Endothelial cell (in vitro differentiated cells): ENCODE results near the gene PLCB1. TPM values are rescaled to one million over a fixed set of nuclear protein-coding genes. Genes with fewer than 3 reads are reported as not detected.

ENCODE experiments used
- DNase-seq: peaks from one replicate; pipeline ENCODE4 v3.0.0; 2021; ENCODE audit warnings: low spot score
- H3K27ac Mint-ChIP-seq: one replicate; pipeline ENCODE4 v1.8.0; 2021; ENCODE audit warnings: mixed read lengths, inconsistent platforms; ENCODE audit not compliant: unreplicated experiment
- H3K27me3 Mint-ChIP-seq: one replicate; pipeline ENCODE4 v1.8.0; 2021; ENCODE audit warnings: mild to moderate bottlenecking, moderate library complexity, mixed read lengths, inconsistent platforms; ENCODE audit not compliant: unreplicated experiment
- H3K36me3 Mint-ChIP-seq: one replicate; pipeline ENCODE4 v1.8.0; 2021; ENCODE audit warnings: mild to moderate bottlenecking, low read depth, mixed read lengths, inconsistent platforms; ENCODE audit not compliant: unreplicated experiment
- H3K4me1 Mint-ChIP-seq: one replicate; pipeline ENCODE4 v1.8.0; 2021; ENCODE audit warnings: mild to moderate bottlenecking, mixed read lengths, inconsistent platforms; ENCODE audit not compliant: unreplicated experiment
- H3K4me3 Mint-ChIP-seq: one replicate; pipeline ENCODE4 v1.8.0; 2021; ENCODE audit warnings: mild to moderate bottlenecking, mixed read lengths, inconsistent platforms; ENCODE audit not compliant: unreplicated experiment
- H3K9me3 Mint-ChIP-seq: one replicate; pipeline ENCODE4 v1.8.0; 2021; ENCODE audit warnings: mixed read lengths, inconsistent platforms; ENCODE audit not compliant: unreplicated experiment
- total RNA-seq: library from RNA; stranded (reverse); fragmentation: NEBNext Ultra II Directional; extraction: Animal tissue kit (Norgen Biotek cat#: 25700); gene quantifications from one replicate; pipeline ENCODE4 v1.2.1, GENCODE V29; 2021; ENCODE audit not compliant: unreplicated experiment
- TF ChIP-seq, protein P1 (sequence below): fragments of 200-600 bp; sonication (generic); IDR thresholded peaks from one replicate; pipeline ENCODE4 v1.5.0; 2021; ENCODE audit warnings: antibody characterized with exemption; ENCODE audit not compliant: unreplicated experiment

Gene PLCB1
- total RNA-seq, 1 donor from 2014 or later = 8.1 TPM

DNA sequence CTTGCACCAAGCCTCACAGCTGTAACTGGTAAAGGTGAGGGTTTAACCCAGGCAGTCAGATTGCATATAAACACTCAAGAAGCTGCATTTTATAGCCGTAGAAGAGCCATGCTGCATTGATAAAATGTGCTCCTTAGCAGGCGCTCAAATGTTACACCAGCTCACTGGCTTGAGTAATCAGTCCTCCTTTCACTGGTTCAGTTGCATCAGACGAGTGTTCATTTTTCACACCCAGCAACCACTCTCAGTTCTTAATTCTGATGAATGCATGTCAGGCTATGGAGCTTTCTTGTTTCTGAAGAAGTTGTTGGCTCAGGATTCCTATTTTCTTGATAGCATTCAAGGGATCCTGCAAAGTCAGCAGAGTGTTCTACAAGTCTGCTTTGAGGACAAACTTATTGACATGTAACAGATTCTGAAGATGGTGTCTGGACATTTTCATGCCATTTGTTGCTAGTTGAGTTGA is 198.3 kb downstream of the PLCB1 start:
- H3K27me3 Mint-ChIP-seq = no peaks in the 10 kb centered on the region
- H3K36me3 Mint-ChIP-seq = no peaks in the 10 kb centered on the region
- no peaks in the 10 kb centered on the region for H3K4me1 Mint-ChIP-seq
- DNase-seq = no peak
- H3K9me3 Mint-ChIP-seq = no peaks in the 10 kb centered on the region
- H3K27ac Mint-ChIP-seq = no peak overlapping the region
- no peak overlapping the region for H3K4me3 Mint-ChIP-seq
- TF ChIP-seq, protein P1, sequence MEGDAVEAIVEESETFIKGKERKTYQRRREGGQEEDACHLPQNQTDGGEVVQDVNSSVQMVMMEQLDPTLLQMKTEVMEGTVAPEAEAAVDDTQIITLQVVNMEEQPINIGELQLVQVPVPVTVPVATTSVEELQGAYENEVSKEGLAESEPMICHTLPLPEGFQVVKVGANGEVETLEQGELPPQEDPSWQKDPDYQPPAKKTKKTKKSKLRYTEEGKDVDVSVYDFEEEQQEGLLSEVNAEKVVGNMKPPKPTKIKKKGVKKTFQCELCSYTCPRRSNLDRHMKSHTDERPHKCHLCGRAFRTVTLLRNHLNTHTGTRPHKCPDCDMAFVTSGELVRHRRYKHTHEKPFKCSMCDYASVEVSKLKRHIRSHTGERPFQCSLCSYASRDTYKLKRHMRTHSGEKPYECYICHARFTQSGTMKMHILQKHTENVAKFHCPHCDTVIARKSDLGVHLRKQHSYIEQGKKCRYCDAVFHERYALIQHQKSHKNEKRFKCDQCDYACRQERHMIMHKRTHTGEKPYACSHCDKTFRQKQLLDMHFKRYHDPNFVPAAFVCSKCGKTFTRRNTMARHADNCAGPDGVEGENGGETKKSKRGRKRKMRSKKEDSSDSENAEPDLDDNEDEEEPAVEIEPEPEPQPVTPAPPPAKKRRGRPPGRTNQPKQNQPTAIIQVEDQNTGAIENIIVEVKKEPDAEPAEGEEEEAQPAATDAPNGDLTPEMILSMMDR = no peak

DNA sequence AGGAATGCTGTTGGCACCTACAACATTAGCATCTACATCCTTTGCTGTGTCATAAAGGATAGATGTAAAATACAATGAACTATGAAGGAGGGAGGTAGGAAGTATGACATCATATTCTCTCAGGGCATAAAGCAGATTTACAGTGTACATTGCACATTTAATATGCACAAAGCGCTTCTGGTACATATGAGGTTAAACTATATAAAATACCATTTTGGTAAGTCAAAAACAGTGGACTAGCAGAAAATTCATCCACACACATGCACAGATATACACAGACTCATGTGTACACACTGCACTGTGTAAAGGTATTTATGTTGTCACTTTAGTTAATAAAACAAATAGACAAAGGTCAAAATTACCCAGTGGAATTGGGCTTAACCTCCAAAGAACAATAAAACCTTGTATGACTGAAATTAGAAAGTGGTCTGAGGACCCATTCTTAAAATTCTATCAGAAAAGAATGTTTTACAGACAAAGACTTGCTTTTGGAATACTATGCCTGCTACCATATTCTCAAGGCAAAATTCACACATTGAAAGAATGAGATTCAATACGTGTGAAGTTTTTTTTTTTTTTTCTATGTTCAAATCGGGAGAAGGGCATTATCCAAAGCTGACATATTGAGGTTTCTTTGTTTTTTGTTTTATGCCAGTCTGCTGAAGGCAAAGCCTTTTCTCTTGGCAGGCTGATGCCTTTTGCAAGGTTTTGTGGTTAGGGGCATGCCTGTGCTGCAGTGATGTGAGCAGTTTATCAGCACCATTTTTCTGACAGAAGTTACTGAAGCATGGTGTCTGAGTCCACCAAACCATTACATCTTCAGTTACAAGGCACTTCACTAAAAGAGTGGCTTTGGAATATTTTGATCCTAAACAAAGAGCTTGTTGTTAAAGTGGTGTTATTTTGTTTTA is 199.0 kb downstream of the PLCB1 start:
- H3K9me3 Mint-ChIP-seq = no peaks in the 10 kb centered on the region

GRCh38 chr20:8331740-8332412 is 199.8 kb downstream of the PLCB1 start:
- Mint-ChIP-seq H3K4me3 (no peak overlapping the region), H3K36me3 (no peaks in the 10 kb centered on the region), H3K27ac (no peak overlapping the region), H3K9me3 (no peaks in the 10 kb centered on the region), H3K27me3 (no peaks in the 10 kb centered on the region), H3K4me1 (no peaks in the 10 kb centered on the region)
- DNase-seq = no peak
- TF ChIP-seq, protein P1 = no peak

More for the DNA sequence above, 199.0 kb downstream of the PLCB1 start:
- H3K4me3 Mint-ChIP-seq = no peak overlapping the region
- H3K27ac Mint-ChIP-seq = no peak overlapping the region
- no peak for DNase-seq
- no peaks in the 10 kb centered on the region for H3K36me3 Mint-ChIP-seq
- TF ChIP-seq, protein P1 = no peak
- no peaks in the 10 kb centered on the region for H3K4me1 Mint-ChIP-seq
- H3K27me3 Mint-ChIP-seq = no peaks in the 10 kb centered on the region

GRCh38 chr20:8334641-8335040 is 202.6 kb downstream of the PLCB1 start:
- no peak for DNase-seq
- H3K4me1 Mint-ChIP-seq = no peaks in the 10 kb centered on the region
- H3K27me3 Mint-ChIP-seq = no peaks in the 10 kb centered on the region
- TF ChIP-seq, protein P1 = no peak
- H3K4me3 Mint-ChIP-seq = no peak overlapping the region
- no peaks in the 10 kb centered on the region for H3K9me3 Mint-ChIP-seq
- no peak overlapping the region for H3K27ac Mint-ChIP-seq
- H3K36me3 Mint-ChIP-seq = no peaks in the 10 kb centered on the region
